DMS79 (cell line): Measurements from ENCODE around the gene EDDM3A.
"Not testable (repeated sequence)": the region's sequence is repeated elsewhere in the genome, so short reads cannot be mapped to it uniquely, and the experiment has no call there.

Source experiments
- DNase-seq: peaks from one replicate; lab custom pipeline; 2025; lab: John Stamatoyannopoulos, UW

The EDDM3A gene

DNA sequence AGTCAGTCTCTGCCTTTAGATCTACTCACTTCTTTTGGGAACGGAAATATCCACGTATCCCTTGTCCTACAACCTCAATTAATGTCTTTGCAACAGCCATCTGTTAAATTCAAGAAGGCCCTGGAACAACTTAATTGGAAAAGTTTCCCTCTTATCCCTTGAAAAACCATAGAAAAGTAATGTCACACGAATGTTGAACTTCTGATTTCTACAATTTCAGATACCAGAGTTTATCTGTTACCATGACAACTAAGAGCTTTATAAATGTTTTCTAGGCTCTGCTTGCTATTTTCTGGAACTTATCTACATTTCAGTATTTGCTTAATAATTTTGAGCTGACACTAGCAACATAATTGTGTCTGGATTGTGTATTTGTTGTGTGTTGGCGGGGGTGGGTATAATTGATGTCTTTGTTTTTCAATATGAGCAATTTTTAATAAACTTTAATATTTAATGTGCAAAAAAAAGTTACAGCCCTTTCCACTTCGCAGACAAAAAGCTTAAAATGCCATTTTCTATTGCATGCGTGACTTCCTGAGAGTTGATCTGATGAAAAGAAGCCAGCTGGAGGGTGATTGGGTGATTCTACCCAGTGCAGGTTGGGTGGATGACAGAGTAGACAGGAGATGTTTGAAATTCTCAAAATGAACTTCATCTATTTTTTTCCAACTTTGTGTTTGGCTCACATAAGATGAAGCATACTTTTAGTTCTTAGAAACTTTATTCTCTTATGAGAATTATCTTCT is 11.8 kb upstream of the EDDM3A start:
- no peak for DNase-seq

DNA sequence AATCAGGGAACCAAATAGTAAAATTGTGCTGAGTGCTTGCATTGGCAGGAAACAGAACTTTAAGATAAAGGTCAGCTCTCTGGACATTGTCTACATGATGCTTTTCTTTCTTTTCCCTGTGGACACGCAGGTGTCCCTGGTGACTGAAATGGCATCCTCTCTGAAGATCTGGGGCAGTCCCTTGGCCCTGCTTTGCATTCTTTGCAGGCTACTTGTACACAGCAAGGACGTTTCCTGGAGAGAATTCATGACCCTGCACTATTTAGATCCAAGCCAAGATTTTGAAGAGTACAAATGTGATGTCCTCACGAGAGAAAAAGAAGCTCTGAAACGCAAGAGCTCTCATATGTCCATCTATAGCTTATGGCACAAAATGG is 11.3 kb upstream of the EDDM3A start:
- no peak for DNase-seq

DNA sequence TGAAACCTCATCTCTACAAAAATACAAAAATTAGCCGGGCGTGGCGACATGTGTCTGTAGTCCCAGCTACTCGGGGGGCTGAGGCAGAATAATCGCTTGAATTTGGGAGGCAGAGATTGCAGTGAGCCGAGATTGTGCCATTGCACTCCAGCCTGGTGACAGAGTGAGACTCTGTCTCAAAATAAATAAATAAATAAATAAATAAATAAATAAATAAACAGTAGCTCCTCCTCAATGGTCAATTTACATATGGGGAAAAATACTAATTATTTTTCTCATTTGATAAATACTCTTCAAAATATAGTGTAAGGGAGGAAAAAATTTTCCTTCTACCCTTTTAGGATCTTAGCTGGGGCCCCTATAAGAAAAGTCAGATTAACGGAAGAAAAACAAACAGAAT is 7.4 kb upstream of the EDDM3A start:
- not testable (repeated sequence) for DNase-seq

DNA sequence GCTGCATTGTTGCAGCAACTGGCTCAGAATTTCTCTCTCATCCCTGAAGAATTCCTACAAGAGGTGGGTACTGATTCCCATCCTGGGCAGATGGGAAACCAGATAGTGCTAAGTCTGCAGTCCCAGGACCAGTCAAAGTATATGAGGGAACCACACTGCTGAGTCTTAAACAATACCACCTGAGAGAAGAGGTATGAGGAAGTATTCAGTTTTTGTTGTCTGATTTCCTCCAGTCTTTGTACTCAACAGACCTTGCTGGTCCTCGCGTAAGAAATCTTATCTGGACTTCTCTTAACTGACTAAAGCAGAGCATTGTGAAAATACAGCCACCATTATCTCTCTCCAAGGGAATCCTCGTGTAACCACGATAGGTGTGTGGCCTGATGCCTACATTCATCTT is 3.6 kb upstream of the EDDM3A start:
- no peak for DNase-seq

DNA sequence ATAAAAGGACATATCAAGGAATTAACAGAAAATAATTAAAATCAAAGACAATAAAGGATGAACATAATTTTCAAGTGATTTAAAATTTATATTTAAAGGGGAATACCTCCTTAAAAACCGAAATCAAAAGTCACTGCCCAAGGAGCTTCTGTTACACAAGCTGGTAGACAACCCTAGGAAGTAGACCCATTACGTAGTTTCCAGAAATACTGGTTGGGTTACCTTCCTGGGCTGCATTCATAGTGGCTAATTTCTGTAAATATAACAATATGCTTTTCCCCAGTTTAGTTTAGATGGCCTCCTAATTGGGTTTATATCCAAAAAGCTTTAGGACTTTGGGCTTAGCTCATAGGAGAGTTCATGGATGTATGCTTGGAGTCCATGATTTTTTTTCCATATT is 2.1 kb upstream of the EDDM3A start:
- DNase-seq: no peak

- DNase-seq: no peak
These were observed 879 bp downstream of the EDDM3A start for GRCh38 chr14:20746566-20746965.

DNA sequence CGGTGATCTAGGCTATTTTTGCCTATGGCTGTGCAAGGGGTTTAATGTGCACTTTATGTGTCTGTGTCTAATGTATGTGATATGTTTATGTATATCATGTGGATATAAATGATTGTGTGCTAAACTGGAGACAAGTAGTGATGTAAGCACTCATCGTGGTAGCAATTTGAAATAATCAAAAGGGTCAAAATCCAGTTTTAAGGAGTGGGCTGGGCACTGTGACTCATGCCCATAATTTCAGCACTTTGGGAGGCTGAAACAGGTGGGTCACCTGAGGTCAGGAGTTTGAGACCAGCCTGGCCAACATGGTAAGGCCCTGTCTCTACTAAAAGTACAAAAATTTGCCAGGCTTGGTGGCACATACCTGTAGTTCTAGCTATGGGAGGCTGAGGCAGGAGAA is 2.8 kb downstream of the EDDM3A start:
- DNase-seq: no peak

- DNase-seq: no peak
These were observed 4.5 kb downstream of the EDDM3A start for GRCh38 chr14:20750194-20750593.

GRCh38 chr14:20751963-20752562 is 6.4 kb downstream of the EDDM3A start:
- no peak for DNase-seq

DNA sequence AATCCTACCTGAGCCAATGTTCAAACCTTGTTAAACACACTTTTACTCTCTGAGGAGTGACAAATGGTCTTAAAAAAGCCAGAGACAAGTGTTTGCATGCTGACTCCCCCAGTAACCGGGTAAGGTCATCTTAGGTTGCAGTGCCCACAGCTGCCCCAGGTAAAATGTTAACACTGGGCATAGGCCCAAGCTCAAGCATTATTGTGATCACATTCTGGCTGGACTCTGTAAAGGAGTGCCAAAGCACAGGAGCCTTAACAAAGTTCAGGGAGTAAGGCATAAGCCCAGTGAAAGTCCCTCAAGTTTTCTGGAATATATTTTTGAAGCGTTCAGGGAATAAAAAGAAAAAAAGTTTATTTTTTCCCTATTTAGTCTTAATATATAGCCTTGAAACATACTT is 8.6 kb downstream of the EDDM3A start:
- no peak for DNase-seq

- DNase-seq: no peak
These were observed 9.3 kb downstream of the EDDM3A start for GRCh38 chr14:20755037-20755436.

GRCh38 chr14:20757965-20758364 is 12.3 kb downstream of the EDDM3A start:
- DNase-seq: no peak

- DNase-seq: not testable (repeated sequence)
These were observed 13.8 kb downstream of the EDDM3A start for GRCh38 chr14:20759465-20759864.

- DNase-seq: no peak
These were observed 15.3 kb downstream of the EDDM3A start for GRCh38 chr14:20760950-20761349.

- no peak for DNase-seq
These were observed 22.9 kb downstream of the EDDM3A start for GRCh38 chr14:20768593-20768892.

GRCh38 chr14:20769421-20769820 is 23.7 kb downstream of the EDDM3A start:
- DNase-seq: no peak

- no peak for DNase-seq
These were observed 27.0 kb downstream of the EDDM3A start for GRCh38 chr14:20772650-20773049.

DNA sequence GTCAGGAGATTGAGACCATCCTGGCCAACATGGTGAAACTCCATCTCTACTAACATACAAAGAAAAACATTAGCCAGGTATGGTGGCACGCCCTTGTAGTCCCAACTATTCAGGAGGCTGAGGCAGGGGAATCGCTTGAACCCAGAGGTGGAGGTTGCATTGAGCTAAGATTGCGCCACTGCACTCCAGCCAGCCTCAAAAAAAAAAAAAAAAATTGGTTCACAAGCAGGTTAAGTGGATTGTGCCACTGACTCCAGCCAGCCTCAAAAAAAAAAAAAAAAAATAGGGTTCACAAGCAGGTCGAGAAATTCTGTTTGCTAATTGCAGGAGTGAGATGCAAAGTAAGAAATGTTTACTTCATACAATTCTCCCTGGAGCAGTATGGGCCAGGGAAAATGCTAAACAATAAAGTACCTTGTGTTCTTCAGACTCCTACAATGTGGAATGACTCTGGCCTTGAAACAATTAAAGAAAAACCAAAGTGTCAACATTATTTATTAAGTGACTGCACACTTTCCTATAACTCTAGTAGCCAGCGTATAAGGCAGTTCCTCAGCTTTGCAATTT is 28.7 kb downstream of the EDDM3A start:
- no peak for DNase-seq

- no peak for DNase-seq
These were observed 29.4 kb downstream of the EDDM3A start for GRCh38 chr14:20775043-20775442.

- no peak for DNase-seq
These were observed 30.2 kb downstream of the EDDM3A start for GRCh38 chr14:20775901-20776300.

- DNase-seq: no peak
These were observed 36.1 kb downstream of the EDDM3A start for GRCh38 chr14:20781803-20782202.

GRCh38 chr14:20782280-20782890 is 36.7 kb downstream of the EDDM3A start:
- DNase-seq: no peak

DNA sequence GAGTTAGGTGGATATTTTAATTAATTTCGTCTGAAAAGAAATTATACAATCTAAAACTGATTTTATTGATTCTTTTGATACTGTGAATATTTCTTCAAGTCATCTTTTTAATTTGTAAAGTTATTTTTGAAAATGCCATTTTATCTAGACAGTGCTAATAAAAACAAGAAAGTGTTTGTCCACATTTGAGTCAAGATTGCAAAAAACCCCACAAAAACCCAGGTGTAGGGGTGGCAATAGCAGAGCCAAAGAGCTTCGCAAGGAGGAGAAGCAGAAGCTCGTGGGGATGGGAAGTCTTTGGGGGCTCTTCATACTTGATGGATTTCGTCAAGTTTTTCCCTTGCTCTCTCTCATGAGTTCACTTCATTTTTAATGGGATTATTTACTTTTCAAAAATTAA is 41.3 kb downstream of the EDDM3A start:
- no peak for DNase-seq
